Motor neuron (in vitro differentiated cells): ENCODE measurements around the gene TSPAN12. TPM values are rescaled to one million over a fixed set of nuclear protein-coding genes. Genes with fewer than 3 reads are reported as not detected.

ENCODE experiments used
- ATAC-seq, 8 experiments: fragments of 200-7000 bp; cut with Tn5 transposase; replicated peaks in 6 of 8; 2 replicates each; pipeline ENCODE4 v1.8.0; 2021; ENCODE audit warnings: mild to moderate bottlenecking in 8 of 8, moderate library complexity in 8 of 8
- H3K27ac ChIP-seq, 2 donors: fragments of 250-450 bp; sonication (Bioruptor Pico); 2 replicates each; pipeline ENCODE4 v1.9.0; 2021; ENCODE audit warnings: antibody characterized with exemption in 2 of 2, mild to moderate bottlenecking in 2 of 2, moderate library complexity in 1 of 2
- H3K4me1 ChIP-seq, 2 donors: fragments of 250-450 bp; sonication (Bioruptor Pico); replicated peaks in 1 of 2; 2 replicates each; pipeline ENCODE4 v1.6.1; 2021; ENCODE audit warnings: antibody characterized with exemption in 2 of 2, mild to moderate bottlenecking in 2 of 2, moderate library complexity in 1 of 2
- H3K4me3 ChIP-seq, 5 donors: fragments of 250-450 bp; sonication (Bioruptor Pico); 2 replicates each; pipeline ENCODE4 v1.9.0; 2021; ENCODE audit warnings: antibody characterized with exemption in 5 of 5, mild to moderate bottlenecking in 5 of 5, moderate library complexity in 4 of 5
- WGBS, 10 experiments: fragments of 450-650 bp; shearing (Covaris generic); methylation state at CpG; one replicate each; pipeline ENCODE4 v1.0.0; 2022; 5-methylcytosine and 5-hydroxymethylcytosine counted together
- in situ Hi-C, 9 experiments: fragments of 400-800 bp; cut with MboI; loops; one replicate each; pipeline ENCODE4 v1.15.0; 2021; ENCODE audit warnings: low sequenced_read_pairs in 9 of 9, low pct_unique_long_range_greater_than_20kb in 2 of 9; ENCODE audit not compliant: unreplicated experiment in 9 of 9
- total RNA-seq, 8 experiments: library from RNA; unstranded; fragments of 300-600 nt; gene quantifications; 2 replicates each; pipeline versions ENCODE4 v1.2.3 to v1.2.4, GENCODE V29; 2022

TSPAN12 gene
- total RNA-seq, 8 experiments from 2014 or later: 1.3 to 13.2 (median 4.9) TPM

- Histone ChIP-seq H3K27ac (no peak overlapping the region), H3K4me1 (peaks cover 0 to 12% of the 10 kb centered on the region in 2 donors), H3K4me3 (no peak overlapping the region)
- peak in 3 of 8 experiments; percentile 52 to 73 (median 68) for ATAC-seq
- WGBS, 10 experiments: 43 to 100% (median 85%) methylated on average over 1 of the region's 1 CpG
- in situ Hi-C loops: no loop called here
These were observed 21.3 kb downstream of the TSPAN12 start for GRCh38 chr7:120836556-120837115.

- in situ Hi-C loops: no loop called here
- ATAC-seq: no peak
- no peak overlapping the region for H3K4me3 ChIP-seq
- 70 to 100% (median 100%) methylated on average over 1 to 2 of the region's 2 CpGs; no CpG with 5 or more reads in 2 of the 10 experiments for WGBS, 10 experiments
- H3K27ac ChIP-seq: no peak overlapping the region
- peaks cover 0 to 12% of the 10 kb centered on the region in 2 donors for H3K4me1 ChIP-seq
These were observed 23.2 kb downstream of the TSPAN12 start for GRCh38 chr7:120834726-120835125.

- WGBS, 10 experiments: 33 to 89% (median 71%) methylated on average over 1 to 2 of the region's 2 CpGs
- peak in 1 of 8 experiments; percentile 37 for ATAC-seq
- Histone ChIP-seq H3K27ac (no peak overlapping the region), H3K4me3 (no peak overlapping the region), H3K4me1 (peaks cover 0 to 5% of the 10 kb centered on the region in 2 donors)
- in situ Hi-C loops: no loop called here
These were observed 24.4 kb downstream of the TSPAN12 start for GRCh38 chr7:120833546-120833945.

GRCh38 chr7:120832803-120833202 is 25.1 kb downstream of the TSPAN12 start:
- in situ Hi-C loops: no loop called here
- 20 to 63% (median 41%) methylated on average over 1 to 2 of the region's 2 CpGs for WGBS, 10 experiments
- no peak for ATAC-seq
- H3K27ac ChIP-seq: no peak overlapping the region
- no peak overlapping the region for H3K4me3 ChIP-seq
- no peaks in the 10 kb centered on the region for H3K4me1 ChIP-seq

- ATAC-seq: no peak
- Histone ChIP-seq H3K4me3 (no peak overlapping the region), H3K4me1 (no peaks in the 10 kb centered on the region), H3K27ac (no peak overlapping the region)
- in situ Hi-C loops: no loop called here
- 22 to 100% (median 87%) methylated on average over 1 of the region's 1 CpG; no CpG with 5 or more reads in 2 of the 10 experiments for WGBS, 10 experiments
These were observed 26.7 kb downstream of the TSPAN12 start for GRCh38 chr7:120831260-120831659.

GRCh38 chr7:120829487-120829886 is 28.5 kb downstream of the TSPAN12 start:
- H3K4me3 ChIP-seq: no peak overlapping the region
- in situ Hi-C loops: no loop called here
- H3K4me1 ChIP-seq: no peaks in the 10 kb centered on the region
- ATAC-seq: no peak
- 54 to 100% (median 96%) methylated on average over 1 to 2 of the region's 2 CpGs; no CpG with 5 or more reads in 2 of the 10 experiments for WGBS, 10 experiments
- H3K27ac ChIP-seq: no peak overlapping the region

- Histone ChIP-seq H3K4me3 (no peak overlapping the region), H3K4me1 (no peaks in the 10 kb centered on the region), H3K27ac (no peak overlapping the region)
- in situ Hi-C loops: no loop called here
- ATAC-seq: no peak
- 50 to 100% (median 76%) methylated on average over 1 to 2 of the region's 2 CpGs; no CpG with 5 or more reads in 1 of the 10 experiments for WGBS, 10 experiments
These were observed 29.4 kb downstream of the TSPAN12 start for GRCh38 chr7:120828528-120828927.

- no peak overlapping the region for H3K27ac ChIP-seq
- 55 to 100% (median 93%) methylated on average over 4 to 8 of the region's 8 CpGs for WGBS, 10 experiments
- no peak for ATAC-seq
- no peak overlapping the region for H3K4me3 ChIP-seq
- in situ Hi-C loops: no loop called here
- no peaks in the 10 kb centered on the region for H3K4me1 ChIP-seq
These were observed 30.4 kb downstream of the TSPAN12 start for GRCh38 chr7:120827371-120828118.

- 0 to 100% (median 67%) methylated on average over 1 to 2 of the region's 2 CpGs; no CpG with 5 or more reads in 3 of the 10 experiments for WGBS, 10 experiments
- Histone ChIP-seq H3K4me1 (no peaks in the 10 kb centered on the region), H3K4me3 (no peak overlapping the region), H3K27ac (no peak overlapping the region)
- in situ Hi-C loops: no loop called here
- no peak for ATAC-seq
These were observed 32.4 kb downstream of the TSPAN12 start for GRCh38 chr7:120825576-120825975.

GRCh38 chr7:120825152-120825551 is 32.8 kb downstream of the TSPAN12 start:
- H3K27ac ChIP-seq: no peak overlapping the region
- H3K4me3 ChIP-seq: no peak overlapping the region
- no peaks in the 10 kb centered on the region for H3K4me1 ChIP-seq
- ATAC-seq: no peak
- 0 to 100% (median 58%) methylated on average over 1 of the region's 1 CpG; no CpG with 5 or more reads in 2 of the 10 experiments for WGBS, 10 experiments
- in situ Hi-C loops: no loop called here

GRCh38 chr7:120819861-120820260 is 38.1 kb downstream of the TSPAN12 start:
- Histone ChIP-seq H3K4me1 (no peaks in the 10 kb centered on the region), H3K4me3 (no peak overlapping the region), H3K27ac (no peak overlapping the region)
- in situ Hi-C loops: loop anchor here in 3 of 9 experiments (25.0 kb wide), 2 partner anchors 117 to 292 kb away; no protein-coding TSS in a partner anchor
- ATAC-seq: no peak

GRCh38 chr7:120817851-120818250 is 40.1 kb downstream of the TSPAN12 start:
- no peaks in the 10 kb centered on the region for H3K4me1 ChIP-seq
- H3K27ac ChIP-seq: no peak overlapping the region
- H3K4me3 ChIP-seq: no peak overlapping the region
- ATAC-seq: no peak
- 0 to 100% (median 84%) methylated on average over 1 to 2 of the region's 2 CpGs for WGBS, 10 experiments
- in situ Hi-C loops: loop anchor here in 3 of 9 experiments (25.0 kb wide), 2 partner anchors 119 to 294 kb away; no protein-coding TSS in a partner anchor

GRCh38 chr7:120814253-120814939 is 43.5 kb downstream of the TSPAN12 start:
- no peak overlapping the region for H3K27ac ChIP-seq
- no peaks in the 10 kb centered on the region for H3K4me1 ChIP-seq
- in situ Hi-C loops: loop anchor here in 3 of 9 experiments (25.0 kb wide), 2 partner anchors 123 to 298 kb away; no protein-coding TSS in a partner anchor
- ATAC-seq: peak in 2 of 8 experiments; percentile 81 to 96
- 20 to 96% (median 77%) methylated on average over 2 to 6 of the region's 6 CpGs for WGBS, 10 experiments
- H3K4me3 ChIP-seq: no peak overlapping the region
